AG09319 (cell line): ENCODE results near the gene SIRPB2.

Source experiments
- DNase-seq: peaks from one replicate; pipeline ENCODE4 v3.0.0-alpha.2; 2010; ENCODE audit warnings: low read depth; ENCODE audit errors: extremely low read depth
- CTCF ChIP-seq: IDR thresholded peaks from 2 replicates; pipeline ENCODE4 v1.5.1; 2011; ENCODE audit warnings: low read depth, mild to moderate bottlenecking, inconsistent platforms, low read length, moderate library complexity

The SIRPB2 gene

DNA sequence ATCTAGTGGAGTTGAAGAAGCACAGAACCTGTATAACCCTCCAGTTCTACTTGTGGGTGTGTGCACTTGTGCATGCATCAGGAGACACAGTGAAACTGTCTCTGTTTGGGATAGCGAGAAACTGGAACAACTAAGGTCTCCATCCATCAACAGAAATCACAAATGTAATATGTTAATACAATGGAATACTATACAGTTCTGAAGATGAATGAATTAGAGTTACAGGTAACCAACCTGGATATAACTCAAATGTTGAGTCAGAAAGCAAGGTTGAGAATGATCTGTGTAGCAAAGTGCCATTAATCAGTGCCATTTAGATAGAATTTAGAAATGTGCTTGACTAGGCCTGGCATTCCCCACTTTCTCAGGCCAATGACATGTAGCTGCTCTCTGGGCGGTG, 20.0 kb downstream of the SIRPB2 start:
- no peak for TF ChIP-seq CTCF
- no peak for DNase-seq

GRCh38 chr20:1469925-1470571, 21.2 kb downstream of the SIRPB2 start:
- peak; percentile 92 for DNase-seq
- peak; percentile 83 for TF ChIP-seq CTCF

GRCh38 chr20:1469306-1469905, 21.8 kb downstream of the SIRPB2 start:
- no peak for DNase-seq
- no peak for TF ChIP-seq CTCF

DNA sequence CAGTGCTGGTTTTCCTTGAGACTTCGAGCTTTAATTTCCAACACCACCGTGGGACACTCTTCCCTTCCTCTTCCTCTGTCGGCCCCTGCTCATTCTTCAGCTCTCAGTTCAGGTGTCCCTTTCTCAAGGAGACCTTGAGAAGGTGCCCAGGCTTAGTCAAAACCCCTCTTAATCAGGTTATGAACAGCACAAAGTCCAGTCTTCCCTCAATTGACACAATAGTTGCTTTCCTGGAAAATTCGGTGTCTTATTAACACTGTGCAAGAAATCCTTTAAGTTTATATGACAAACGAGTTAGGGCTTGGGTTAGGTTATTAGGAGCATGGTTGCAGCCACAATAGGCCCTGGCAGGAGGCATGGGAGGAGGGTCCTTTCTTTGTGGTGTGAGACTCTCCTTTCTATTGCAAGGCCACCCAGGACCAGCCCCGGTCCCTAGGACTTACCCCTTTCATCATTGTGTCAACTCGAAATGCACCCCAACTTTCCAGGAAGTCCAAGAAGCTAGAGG, 23.0 kb downstream of the SIRPB2 start:
- no peak for DNase-seq
- TF ChIP-seq CTCF, result no peak

DNA sequence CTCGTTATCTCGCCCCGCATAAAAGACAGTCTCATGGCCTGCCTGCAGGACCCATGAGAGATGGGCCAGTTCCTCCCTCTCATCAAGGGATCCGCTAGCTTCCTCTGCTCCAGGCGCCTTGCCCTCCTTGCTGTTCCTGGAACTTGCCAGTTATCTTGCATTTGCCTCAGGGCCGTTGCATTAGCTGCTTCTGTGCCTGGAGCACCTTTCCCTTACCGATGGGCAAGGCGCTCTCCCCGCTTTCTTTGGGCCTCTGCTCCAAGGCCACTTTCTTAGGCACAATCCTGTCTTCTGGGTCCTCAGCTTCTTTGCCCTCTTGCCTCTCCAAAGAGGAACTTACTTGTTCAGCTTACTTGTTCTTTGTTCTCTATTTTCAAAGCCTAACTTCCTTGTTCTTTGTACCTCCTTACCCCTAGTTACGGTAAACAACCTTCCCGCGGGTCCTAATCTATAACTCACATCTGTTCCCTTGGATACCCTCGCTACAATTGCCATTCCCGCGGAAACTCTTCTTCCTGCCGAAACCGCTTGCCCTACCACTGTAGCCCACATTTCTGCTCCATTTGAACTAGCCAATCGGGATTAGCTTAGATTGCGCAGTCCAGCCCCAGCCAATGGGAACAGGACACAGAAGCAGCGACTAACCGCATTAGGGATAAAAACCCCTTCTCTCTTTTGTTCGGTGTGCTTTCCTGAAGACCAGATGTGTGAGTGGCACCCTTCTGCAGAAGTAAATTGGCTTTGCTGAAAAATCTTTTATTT, 23.7 kb downstream of the SIRPB2 start:
- DNase-seq, result no peak
- TF ChIP-seq CTCF, result no peak

- no peak for DNase-seq
- TF ChIP-seq CTCF, result no peak
These were observed 24.2 kb downstream of the SIRPB2 start for GRCh38 chr20:1467082-1467354.
